Measurements from ENCODE around the gene RAPGEF2. TPM values are rescaled to one million over a fixed set of nuclear protein-coding genes. Genes with fewer than 3 reads are reported as not detected.

The RAPGEF2 gene
- total RNA-seq, 1 experiment from 2014 or later = 37.1 TPM

- Histone ChIP-seq H3K18ac (ENCODE audit: insufficient read length, low read depth, low read length) (no peak overlapping the region), H2BK5ac (ENCODE audit: insufficient read length, low read length) (no peak overlapping the region), H3K27me3 (ENCODE audit: insufficient read depth, low read length) (no peaks in the 10 kb centered on the region), H2BK15ac (ENCODE audit: low read depth, low read length) (no peak overlapping the region), H2BK12ac (ENCODE audit: insufficient read length, low read depth, low read length) (no peak overlapping the region), H3T11ph (ENCODE audit: low read length) (no peak overlapping the region), H3K14ac (ENCODE audit: insufficient read depth, low read length) (no peak overlapping the region), H2BK20ac (ENCODE audit: low read depth, low read length, poor library complexity, severe bottlenecking) (no peak overlapping the region), H4K91ac (ENCODE audit: insufficient read length, low read depth, low read length) (no peak overlapping the region), H3K23ac (ENCODE audit: insufficient read length, low read depth, low read length) (no peak overlapping the region), H4K8ac (replicated peaks; ENCODE audit: insufficient read length, low read depth, low read length) (no peak overlapping the region), H3K79me1 (ENCODE audit: insufficient read depth, low read depth, low read length, poor library complexity, severe bottlenecking) (no peaks in the 10 kb centered on the region), H2AFZ (ENCODE audit: low read length) (no peak overlapping the region), H3K9ac (ENCODE audit: extremely low read depth, insufficient read length, low read length) (no peak overlapping the region), H3K9me3 (ENCODE audit: control insufficient read depth, low read depth, low read length) (no peaks in the 10 kb centered on the region), H3K56ac (ENCODE audit: insufficient read length, low read depth, low read length) (no peak overlapping the region), H3K4ac (ENCODE audit: low read depth, low read length) (no peak overlapping the region), H3K23me2 (ENCODE audit: insufficient read length, low read depth, low read length, poor library complexity, severe bottlenecking) (no peaks in the 10 kb centered on the region), H3K79me2 (ENCODE audit: insufficient read depth, low read length) (no peaks in the 10 kb centered on the region), H4K20me1 (ENCODE audit: control insufficient read depth, insufficient read depth, insufficient read length) (no peaks in the 10 kb centered on the region), H4K5ac (ENCODE audit: insufficient read length, low read depth, low read length) (no peak overlapping the region), H3K4me1 (ENCODE audit: insufficient read depth, low read length) (peaks cover 3% of the 10 kb centered on the region; the same call in 1 of the 2 replicates), H2AK5ac (ENCODE audit: insufficient read length, low read length) (no peak overlapping the region), H2BK120ac (ENCODE audit: low read depth, low read length, poor library complexity, severe bottlenecking) (no peak overlapping the region), H3K27ac (ENCODE audit: insufficient read length, low read depth, low read length) (no peak overlapping the region), H3K4me2 (ENCODE audit: insufficient read depth, insufficient read length, low read length) (no peak overlapping the region)
- no peak overlapping the region for H3K27ac Mint-ChIP-seq
- H3K4me1 Mint-ChIP-seq = peaks cover 5% of the 10 kb centered on the region in 2 experiments
- H3K9me3 Mint-ChIP-seq = no peaks in the 10 kb centered on the region
- WGBS (ENCODE audit: extremely low coverage, insufficient read length, low lambda C conversion rate) = no CpG with 5 or more reads among the region's 5 CpGs
- peak; percentile 45 for DNase-seq
- H3K27me3 Mint-ChIP-seq (ENCODE audit: low read depth) = no peaks in the 10 kb centered on the region
- peak; percentile 71 for TF ChIP-seq CTCF (conservative IDR thresholded peaks at IDR 0.05)
- no peak overlapping the region for H3K4me3 Mint-ChIP-seq
- H3K36me3 Mint-ChIP-seq (ENCODE audit: insufficient read depth in 1 of 3, low read depth in 3 of 3) = no peaks in the 10 kb centered on the region; a peak in 2 of 7 replicates
These were observed 89.1 kb downstream of the RAPGEF2 start for GRCh38 chr4:159191989-159192388.
